Caco-2 (cell line): Measurements from ENCODE around the gene ITGB8. TPM values are rescaled to one million over a fixed set of nuclear protein-coding genes. Genes with fewer than 3 reads are reported as not detected.

Source experiments
- BruUV-seq: library from RNA; stranded (reverse); fragments of 400-500 nt; replicated peaks from 2 replicates; lab custom pipeline; 2021; lab: Mats Ljungman, UMichigan
- CTCF ChIA-PET: fragments of 300-600 bp; sonication (Branson Sonifier 250); formaldehyde crosslinking; loops from one replicate; lab custom pipeline; 2022; ENCODE audit warnings: antibody characterized with exemption; lab: Charles Lee
- POLR2A ChIA-PET: fragments of 300-600 bp; sonication (Branson Sonifier 250); formaldehyde crosslinking; loops from one replicate; lab custom pipeline; 2022; ENCODE audit warnings: antibody characterized with exemption; lab: Charles Lee
- DNase-seq, 2 experiments: peaks; one replicate each; pipeline versions ENCODE4 v3.0.0 to v3.0.0-alpha.2; 2020 to 2022
- H3K27me3 ChIP-seq: replicated peaks from 2 replicates; pipeline ENCODE4 v1.6.0; 2011; ENCODE audit warnings: low read length; ENCODE audit not compliant: control insufficient read depth, insufficient read depth
- H3K36me3 ChIP-seq: 2 replicates; pipeline ENCODE4 v1.5.1; 2011; ENCODE audit warnings: low read length; ENCODE audit not compliant: control insufficient read depth, insufficient read depth
- H3K4me1 ChIP-seq: fragments of 250-450 bp; sonication (Bioruptor Pico); 2 replicates; pipeline ENCODE4 v1.5.1; 2020; ENCODE audit warnings: mild to moderate bottlenecking
- H3K4me3 ChIP-seq: 2 replicates; pipeline ENCODE4 v1.5.1; 2011; ENCODE audit warnings: low read depth, mild to moderate bottlenecking, control low read depth, low read length
- H3K9me3 ChIP-seq: fragments of 250-450 bp; sonication (Bioruptor Pico); 2 replicates; pipeline ENCODE4 v1.5.1; 2020; ENCODE audit warnings: mild to moderate bottlenecking, moderate library complexity
- H3K27ac Mint-ChIP-seq: one replicate; pipeline ENCODE4 v1.8.0; 2022; ENCODE audit warnings: mixed read lengths; ENCODE audit not compliant: unreplicated experiment
- H3K27me3 Mint-ChIP-seq: one replicate; pipeline ENCODE4 v1.8.0; 2022; ENCODE audit warnings: mixed read lengths; ENCODE audit not compliant: insufficient read depth, unreplicated experiment
- H3K36me3 Mint-ChIP-seq: one replicate; pipeline ENCODE4 v1.8.0; 2022; ENCODE audit warnings: mild to moderate bottlenecking, mixed read lengths; ENCODE audit not compliant: insufficient read depth, unreplicated experiment
- H3K4me1 Mint-ChIP-seq: one replicate; pipeline ENCODE4 v1.8.0; 2022; ENCODE audit warnings: low read depth, mixed read lengths; ENCODE audit not compliant: unreplicated experiment
- H3K4me3 Mint-ChIP-seq: one replicate; pipeline ENCODE4 v1.8.0; 2022; ENCODE audit warnings: mild to moderate bottlenecking, moderate library complexity, mixed read lengths; ENCODE audit not compliant: unreplicated experiment
- H3K9me3 Mint-ChIP-seq: one replicate; pipeline ENCODE4 v1.8.0; 2022; ENCODE audit warnings: mixed read lengths; ENCODE audit not compliant: unreplicated experiment
- CTCF ChIP-seq, 2 experiments: fragments of 200-600 bp in 1 of 2; IDR thresholded peaks; 1 replicate in 1 of 2; 2 replicates in 1 of 2; pipeline versions ENCODE4 v1.5.1 to v1.8.0; 2011 to 2022; ENCODE audit warnings: antibody characterized with exemption in 1 of 2, control low read depth in 1 of 2, inconsistent platforms in 1 of 2, low read depth in 1 of 2, low read length in 1 of 2, mild to moderate bottlenecking in 1 of 2, moderate library complexity in 1 of 2; ENCODE audit not compliant: insufficient read depth in 1 of 2, severe bottlenecking in 1 of 2, unreplicated experiment in 1 of 2
- intact Hi-C: fragments of 100-400 bp; cut with micrococcal nuclease; formaldehyde crosslinking; loops from one replicate; pipeline ENCODE4 v1.10.0; 2022; ENCODE audit not compliant: unreplicated experiment
- total RNA-seq: library from RNA; stranded (reverse); gene quantifications from 2 replicates; pipeline ENCODE4 v1.2.3, GENCODE V29; 2022

ITGB8 gene
- total RNA-seq, 1 experiment from 2014 or later: 3.2 TPM

GRCh38 chr7:20326342-20326741, 4.4 kb upstream of the ITGB8 start:
- no peaks in the 10 kb centered on the region for H3K27me3 Mint-ChIP-seq
- no peak overlapping the region for H3K4me3 Mint-ChIP-seq
- H3K4me1 Mint-ChIP-seq: no peaks in the 10 kb centered on the region
- ChIA-PET CTCF (interaction anchor here (0.7 kb wide), 2 partner anchors 9 to 171 kb away, joined by 3 to 4 read pairs; no protein-coding TSS in a partner anchor), POLR2A (interaction anchor here (0.6 kb wide), 1 partner anchor 11 kb away, joined by 3 read pairs; no protein-coding TSS in a partner anchor)
- no peak overlapping the region for H3K27ac Mint-ChIP-seq
- Histone ChIP-seq H3K4me1 (no peaks in the 10 kb centered on the region; the same call in 1 of the 2 replicates), H3K36me3 (no peaks in the 10 kb centered on the region), H3K27me3 (no peaks in the 10 kb centered on the region), H3K9me3 (no peaks in the 10 kb centered on the region; the same call in 1 of the 2 replicates), H3K4me3 (no peak overlapping the region)
- no peak for TF ChIP-seq CTCF (IDR thresholded peaks at IDR 0.05; ENCODE audit: insufficient read depth in 1 of 2, low read depth in 1 of 2, low read length in 1 of 2, severe bottlenecking in 1 of 2, unreplicated experiment in 1 of 2)
- no TSS peak for BruUV-seq
- H3K9me3 Mint-ChIP-seq: no peaks in the 10 kb centered on the region
- intact Hi-C loops: no loop called here
- H3K36me3 Mint-ChIP-seq: no peaks in the 10 kb centered on the region
- DNase-seq: no peak

GRCh38 chr7:20327055-20327454, 3.6 kb upstream of the ITGB8 start:
- intact Hi-C loops: no loop called here
- Mint-ChIP-seq H3K36me3 (no peaks in the 10 kb centered on the region), H3K4me1 (no peaks in the 10 kb centered on the region), H3K9me3 (no peaks in the 10 kb centered on the region), H3K4me3 (no peak overlapping the region), H3K27ac (no peak overlapping the region), H3K27me3 (no peaks in the 10 kb centered on the region)
- no TSS peak for BruUV-seq
- Histone ChIP-seq H3K36me3 (no peaks in the 10 kb centered on the region), H3K27me3 (no peaks in the 10 kb centered on the region), H3K9me3 (no peaks in the 10 kb centered on the region; the same call in 1 of the 2 replicates), H3K4me3 (no peak overlapping the region), H3K4me1 (peaks cover 3% of the 10 kb centered on the region; the same call in 1 of the 2 replicates)
- no peak for DNase-seq
- ChIA-PET CTCF (interaction anchor here (0.7 kb wide), 1 partner anchor 10 kb away, joined by 3 read pairs; no protein-coding TSS in a partner anchor), POLR2A (no interaction called here)
- no peak for TF ChIP-seq CTCF (IDR thresholded peaks at IDR 0.05; ENCODE audit: insufficient read depth in 1 of 2, low read depth in 1 of 2, low read length in 1 of 2, severe bottlenecking in 1 of 2, unreplicated experiment in 1 of 2)

- POLR2A ChIA-PET: no interaction called here
- H3K27me3 Mint-ChIP-seq: no peaks in the 10 kb centered on the region
- no peak for DNase-seq
- no peaks in the 10 kb centered on the region for H3K9me3 Mint-ChIP-seq
- intact Hi-C loops: no loop called here
- no TSS peak for BruUV-seq
- TF ChIP-seq CTCF (IDR thresholded peaks at IDR 0.05; ENCODE audit: insufficient read depth in 1 of 2, low read depth in 1 of 2, low read length in 1 of 2, severe bottlenecking in 1 of 2, unreplicated experiment in 1 of 2): no peak
- CTCF ChIA-PET: no interaction called here
- no peaks in the 10 kb centered on the region; the same call in 1 of the 2 replicates for H3K9me3 ChIP-seq
- no peaks in the 10 kb centered on the region for H3K4me1 Mint-ChIP-seq
- no peak overlapping the region for H3K4me3 Mint-ChIP-seq
- peaks cover 4% of the 10 kb centered on the region; the same call in 1 of the 2 replicates for H3K4me1 ChIP-seq
- H3K36me3 Mint-ChIP-seq: no peaks in the 10 kb centered on the region
- H3K27ac Mint-ChIP-seq: no peak overlapping the region
- H3K36me3 ChIP-seq: no peaks in the 10 kb centered on the region
- no peak overlapping the region for H3K4me3 ChIP-seq
- no peaks in the 10 kb centered on the region for H3K27me3 ChIP-seq
These were observed 2.7 kb upstream of the ITGB8 start for GRCh38 chr7:20328027-20328426.
